ENCODE results near the gene ZNF598. TPM values are rescaled to one million over a fixed set of nuclear protein-coding genes. Genes with fewer than 3 reads are reported as not detected.

ZNF598 gene
- total and polyA plus RNA-seq, 12 donors: 9.5 to 25.3 (median 14.2) TPM

- H3K27me3 ChIP-seq: peaks cover 16 to 55% (median 49%) of the 10 kb centered on the region in 7 donors
- intact Hi-C loops (cut with DNase I): loop anchor here in 1 of 10 donors (10.0 kb wide), 1 partner anchor 45 kb away; no protein-coding TSS in a partner anchor
- H3K27ac ChIP-seq: no peak within 1 kb of the TSS
- WGBS, 2 donors: 1 to 4% methylated on average over 32 to 33 of the region's 33 CpGs
- H3K36me3 ChIP-seq: no peaks in the 10 kb centered on the region
- peak within 1 kb of the TSS in 4 of 10 donors; percentile 5 to 20 (median 10) for H3K4me3 ChIP-seq
- DNase-seq: no peak
- ATAC-seq: no peak
- peaks cover 16 to 35% (median 30%) of the 10 kb centered on the region in 9 donors for H3K4me1 ChIP-seq
- TF ChIP-seq CTCF (IDR thresholded peaks at IDR 0.05): no peak
- no peaks in the 10 kb centered on the region for H3K9me3 ChIP-seq
Observed at GRCh38 chr16:2019518-2019920, 9.9 kb upstream of the ZNF598 start, which contains the start of gene NPW. TSS of gene NPW (plus strand) at chr16:2019785.

GRCh38 chr16:2016407-2016922 is 6.8 kb upstream of the ZNF598 start:
- ATAC-seq (peak in 2 of 8 donors; percentile 15), DNase-seq (peak in 1 of 2 donors; percentile 21)
- H3K9me3 ChIP-seq: no peaks in the 10 kb centered on the region
- 32 to 34% methylated on average over 13 of the region's 13 CpGs for WGBS, 2 donors
- no peak overlapping the region for H3K27ac ChIP-seq
- peak in 7 of 9 donors; percentile 28 to 49 (median 32) for TF ChIP-seq CTCF (IDR thresholded peaks at IDR 0.05)
- H3K27me3 ChIP-seq: peaks cover 16 to 51% (median 40%) of the 10 kb centered on the region in 7 donors
- H3K4me3 ChIP-seq: no peak overlapping the region
- H3K4me1 ChIP-seq: peaks cover 7 to 16% (median 11%) of the 10 kb centered on the region in 9 donors
- intact Hi-C loops (cut with DNase I): loop anchor here in 1 of 10 donors (10.0 kb wide), 1 partner anchor 48 kb away; no protein-coding TSS in a partner anchor
- no peaks in the 10 kb centered on the region for H3K36me3 ChIP-seq

- intact Hi-C loops (cut with DNase I): loop anchor here in 1 of 10 donors (10.0 kb wide), 1 partner anchor 49 kb away; no protein-coding TSS in a partner anchor
- no peak for ATAC-seq
- DNase-seq: no peak
- WGBS, 2 donors: 83 to 85% methylated on average over 7 of the region's 7 CpGs
- H3K9me3 ChIP-seq: no peaks in the 10 kb centered on the region
- peaks cover 7 to 16% (median 10%) of the 10 kb centered on the region in 9 donors for H3K4me1 ChIP-seq
- no peak overlapping the region for H3K27ac ChIP-seq
- no peak overlapping the region for H3K4me3 ChIP-seq
- H3K36me3 ChIP-seq: no peaks in the 10 kb centered on the region
- TF ChIP-seq CTCF (IDR thresholded peaks at IDR 0.05): no peak
- peaks cover 16 to 45% (median 34%) of the 10 kb centered on the region in 7 donors for H3K27me3 ChIP-seq
Observed at GRCh38 chr16:2015947-2016208, 6.3 kb upstream of the ZNF598 start.

- WGBS, 2 donors: 88 to 94% methylated on average over 24 of the region's 24 CpGs
- no peak for ATAC-seq
- TF ChIP-seq CTCF (IDR thresholded peaks at IDR 0.05): no peak
- H3K4me3 ChIP-seq: no peak overlapping the region
- H3K4me1 ChIP-seq: peaks cover 5 to 15% (median 9%) of the 10 kb centered on the region in 9 donors
- H3K27ac ChIP-seq: no peak overlapping the region
- no peaks in the 10 kb centered on the region for H3K9me3 ChIP-seq
- no peaks in the 10 kb centered on the region for H3K36me3 ChIP-seq
- DNase-seq: no peak
- H3K27me3 ChIP-seq: peaks cover 14 to 39% (median 29%) of the 10 kb centered on the region in 7 donors
- intact Hi-C loops (cut with DNase I): loop anchor here in 1 of 10 donors (10.0 kb wide), 1 partner anchor 49 kb away; no protein-coding TSS in a partner anchor
Observed at GRCh38 chr16:2015117-2015946, 5.7 kb upstream of the ZNF598 start.

Measured in heart right ventricle (tissue), 16 donors.